ENCODE results near the gene LTBR. TPM values are rescaled to one million over a fixed set of nuclear protein-coding genes. Genes with fewer than 3 reads are reported as not detected.

Gene LTBR
- polyA plus RNA-seq, 2 of the 4 experiments (the other 2 are of a cell fraction): 57.3 to 110 TPM

DNA sequence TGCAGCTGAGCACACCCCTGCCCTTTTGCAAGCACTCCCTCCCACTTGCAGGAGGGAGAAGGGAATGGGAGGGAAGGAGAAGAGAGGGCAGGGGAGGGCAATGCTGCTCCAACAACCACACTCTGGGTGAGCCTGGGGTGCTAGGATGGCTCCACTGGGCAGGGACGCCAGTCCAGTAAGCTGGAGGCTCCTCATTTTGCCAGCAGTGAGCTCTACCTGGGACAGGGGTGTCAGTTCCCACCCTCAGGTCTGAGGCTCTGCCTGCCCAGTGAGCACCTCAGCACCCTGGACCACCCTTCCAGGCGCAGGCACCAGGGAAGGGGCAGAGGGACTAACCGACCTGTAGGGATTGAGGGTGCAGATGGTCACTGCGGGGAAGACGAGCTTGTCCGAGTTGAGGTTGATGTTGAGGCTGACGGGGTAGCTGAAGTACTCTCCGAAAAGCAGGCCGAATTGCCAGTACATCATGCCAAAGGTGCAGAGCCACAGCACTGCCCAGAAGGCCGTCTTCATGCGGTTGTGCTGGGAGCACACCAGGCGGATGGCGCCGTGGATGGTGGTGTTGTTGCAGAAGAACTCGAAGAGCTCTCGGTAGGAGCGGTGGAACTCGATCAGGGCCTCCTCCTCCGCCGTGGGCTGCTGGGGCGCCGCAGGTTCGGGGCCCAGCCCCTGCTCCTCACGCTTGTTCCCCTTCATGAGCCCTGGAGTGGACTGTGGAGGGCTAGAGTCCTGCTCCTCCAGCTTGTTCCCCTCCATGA, 9.8 kb upstream of the LTBR start:
- no peak for ATAC-seq
- H3K4me1 ChIP-seq: peaks cover 90% of the 10 kb centered on the region

DNA sequence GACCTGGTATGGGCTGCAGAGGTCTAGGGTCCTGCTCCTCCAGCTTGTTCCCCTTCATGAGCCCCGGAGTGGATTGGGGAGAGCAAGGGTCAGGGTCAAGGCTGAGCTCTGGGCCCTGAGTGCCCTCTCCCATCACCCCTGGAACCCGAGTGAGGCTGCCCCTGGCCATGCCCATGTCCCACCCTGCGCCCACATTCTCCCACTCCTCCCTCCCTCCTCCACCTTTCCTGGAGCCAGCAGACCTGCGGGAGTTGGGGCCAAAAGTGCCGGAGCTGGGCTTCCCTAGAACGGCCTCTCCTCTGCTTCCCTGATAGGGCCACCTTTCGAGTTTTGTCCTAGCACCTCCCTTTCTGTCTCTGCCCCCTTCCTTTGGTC, 9.2 kb upstream of the LTBR start:
- 76% methylated on average over 6 of the region's 7 CpGs for WGBS (ENCODE audit: missing lambda C conversion rate)
- no peak for TF ChIP-seq ZC3H11A (IDR thresholded peaks at IDR 0.05)
- no peak for TF ChIP-seq JUN (IDR thresholded peaks at IDR 0.05)
- TF ChIP-seq RNF2 (IDR thresholded peaks at IDR 0.05; ENCODE audit: borderline replicate concordance, low read depth): no peak
- TF ChIP-seq MAFK (IDR thresholded peaks at IDR 0.05; ENCODE audit: partially characterized antibody): no peak
- no peak for TF ChIP-seq JUNB (IDR thresholded peaks at IDR 0.05)
- no peak for TF ChIP-seq BHLHE40 (IDR thresholded peaks at IDR 0.05; ENCODE audit: low read depth, low read length)
- TF ChIP-seq, protein P1, sequence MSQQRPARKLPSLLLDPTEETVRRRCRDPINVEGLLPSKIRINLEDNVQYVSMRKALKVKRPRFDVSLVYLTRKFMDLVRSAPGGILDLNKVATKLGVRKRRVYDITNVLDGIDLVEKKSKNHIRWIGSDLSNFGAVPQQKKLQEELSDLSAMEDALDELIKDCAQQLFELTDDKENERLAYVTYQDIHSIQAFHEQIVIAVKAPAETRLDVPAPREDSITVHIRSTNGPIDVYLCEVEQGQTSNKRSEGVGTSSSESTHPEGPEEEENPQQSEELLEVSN (IDR thresholded peaks at IDR 0.05; ENCODE audit: borderline replicate concordance, low read depth): no peak
- no peak for TF ChIP-seq HDAC2 (IDR thresholded peaks at IDR 0.05)
- no peak for TF ChIP-seq CEBPB (IDR thresholded peaks at IDR 0.05)
- no peak for TF ChIP-seq RARB (CRISPR knock-in tag; IDR thresholded peaks at IDR 0.05)
- no peak for TF ChIP-seq HEYL (CRISPR knock-in tag; IDR thresholded peaks at IDR 0.05)
- no peak for TF ChIP-seq SMC3 (IDR thresholded peaks at IDR 0.05)
- no peak for TF ChIP-seq SREBF2 (IDR thresholded peaks at IDR 0.05)
- ChIA-PET POLR2A (interaction anchor here (0.8 to 7.4 kb wide), 4 partner anchors 9 to 96 kb away, joined by 3 to 141 read pairs (median 12); partner anchors contain the start of genes LTBR, TNFRSF1A and VAMP1), CTCF (interaction anchor here (0.7 to 24.7 kb wide), 9 partner anchors 9 to 129 kb away, joined by 3 to 705 read pairs (median 6); partner anchors contain the start of genes LTBR and TNFRSF1A)
- DNase-seq (ENCODE audit: low read depth in 1 of 2, low spot score in 1 of 2) (no peak), ATAC-seq (no peak), FAIRE-seq (no peak)
- Histone ChIP-seq H3K9me3 (no peaks in the 10 kb centered on the region), H3K4me3 (no peak overlapping the region), H3K4me1 (peaks cover 84% of the 10 kb centered on the region), H3K27ac (peak overlapping the region; percentile 97 to 99), H3K4me2 (peak overlapping the region; percentile 54)

More for the DNA sequence above, 9.8 kb upstream of the LTBR start:
- Histone ChIP-seq H3K27ac (peak overlapping the region; percentile 97 to 99), H3K9me3 (no peaks in the 10 kb centered on the region), H3K4me2 (peak overlapping the region; percentile 80), H3K4me3 (no peak overlapping the region)
- FAIRE-seq (no peak), DNase-seq (ENCODE audit: low read depth in 1 of 2, low spot score in 1 of 2) (no peak)
- no peak for TF ChIP-seq PHF8 (IDR thresholded peaks at IDR 0.05; ENCODE audit: borderline replicate concordance, low read depth)
- no peak for TF ChIP-seq RFX5 (IDR thresholded peaks at IDR 0.05)
- no peak for TF ChIP-seq JUNB (IDR thresholded peaks at IDR 0.05)
- TF ChIP-seq JUN (IDR thresholded peaks at IDR 0.05): no peak
- TF ChIP-seq POLR2A (IDR thresholded peaks at IDR 0.05; ENCODE audit: low read length): no peak
- no peak for TF ChIP-seq KDM5A (IDR thresholded peaks at IDR 0.05)
- TF ChIP-seq, protein P2, sequence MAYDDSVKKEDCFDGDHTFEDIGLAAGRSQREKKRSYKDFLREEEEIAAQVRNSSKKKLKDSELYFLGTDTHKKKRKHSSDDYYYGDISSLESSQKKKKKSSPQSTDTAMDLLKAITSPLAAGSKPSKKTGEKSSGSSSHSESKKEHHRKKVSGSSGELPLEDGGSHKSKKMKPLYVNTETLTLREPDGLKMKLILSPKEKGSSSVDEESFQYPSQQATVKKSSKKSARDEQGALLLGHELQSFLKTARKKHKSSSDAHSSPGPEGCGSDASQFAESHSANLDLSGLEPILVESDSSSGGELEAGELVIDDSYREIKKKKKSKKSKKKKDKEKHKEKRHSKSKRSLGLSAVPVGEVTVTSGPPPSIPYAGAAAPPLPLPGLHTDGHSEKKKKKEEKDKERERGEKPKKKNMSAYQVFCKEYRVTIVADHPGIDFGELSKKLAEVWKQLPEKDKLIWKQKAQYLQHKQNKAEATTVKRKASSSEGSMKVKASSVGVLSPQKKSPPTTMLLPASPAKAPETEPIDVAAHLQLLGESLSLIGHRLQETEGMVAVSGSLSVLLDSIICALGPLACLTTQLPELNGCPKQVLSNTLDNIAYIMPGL (CRISPR knock-in tag; IDR thresholded peaks at IDR 0.05; ENCODE audit: borderline replicate concordance): no peak
- no peak for TF ChIP-seq MAZ (IDR thresholded peaks at IDR 0.05; ENCODE audit: borderline replicate concordance, low read depth, low read length)
- TF ChIP-seq, protein P1 (IDR thresholded peaks at IDR 0.05; ENCODE audit: borderline replicate concordance, low read depth): no peak
- no peak for TF ChIP-seq GATA3 (IDR thresholded peaks at IDR 0.05; ENCODE audit: borderline replicate concordance)
- TF ChIP-seq CEBPB (IDR thresholded peaks at IDR 0.05): no peak
- ChIA-PET CTCF (interaction anchor here (0.7 to 24.7 kb wide), 9 partner anchors 9 to 130 kb away, joined by 3 to 705 read pairs (median 6); partner anchors contain the start of genes LTBR and TNFRSF1A), POLR2A (interaction anchor here (0.8 to 7.4 kb wide), 5 partner anchors 9 to 96 kb away, joined by 3 to 141 read pairs (median 6); partner anchors contain the start of genes LTBR, TNFRSF1A and VAMP1)
- WGBS (ENCODE audit: missing lambda C conversion rate): 95% methylated on average over 24 of the region's 24 CpGs

Data from A549 (cell line).